Breast epithelium (tissue), 4 donors: Measurements from ENCODE around the gene TFB1M. TPM values are rescaled to one million over a fixed set of nuclear protein-coding genes. Genes with fewer than 3 reads are reported as not detected.
"Not testable (repeated sequence)": the region's sequence is repeated elsewhere in the genome, so short reads cannot be mapped to it uniquely, and the experiment has no call there.

Experiments
- DNase-seq, 2 donors: peaks; one replicate each; pipeline ENCODE4 v3.0.0-alpha.2; 2019; ENCODE audit warnings: low spot score in 2 of 2
- H3K27ac ChIP-seq, 2 donors: fragments of 200-600 bp; sonication (generic) in 1 of 2; one replicate each; pipeline ENCODE4 v1.5.1; 2016 to 2019; ENCODE audit warnings: mild to moderate bottlenecking in 1 of 2
- H3K27me3 ChIP-seq, 2 donors: fragments of 200-600 bp; sonication (generic) in 1 of 2; one replicate each; pipeline versions ENCODE4 v1.5.1 to v1.6.0; 2017 to 2019; ENCODE audit warnings: control low read depth in 1 of 2, mild to moderate bottlenecking in 1 of 2
- H3K36me3 ChIP-seq: fragments of 200-600 bp; one replicate; pipeline ENCODE4 v1.5.1; 2019
- H3K4me1 ChIP-seq, 2 donors: fragments of 200-600 bp; sonication (generic); one replicate each; pipeline ENCODE4 v1.5.1; 2016 to 2019; ENCODE audit warnings: control low read depth in 1 of 2
- H3K4me3 ChIP-seq, 3 donors: fragments of 200-600 bp; sonication (generic); 1 replicate in 2 of 3; 2 replicates in 1 of 3; pipeline ENCODE4 v1.5.1; 2016 to 2019; ENCODE audit warnings: mild to moderate bottlenecking in 3 of 3, moderate library complexity in 2 of 3
- H3K9me3 ChIP-seq, 2 donors: fragments of 200-600 bp; sonication (generic) in 1 of 2; one replicate each; pipeline ENCODE4 v1.5.1; 2016 to 2019; ENCODE audit warnings: control low read depth in 1 of 2
- POLR2A ChIP-seq: fragments of 450-650 bp; IDR thresholded peaks from one replicate; pipeline ENCODE4 v1.6.1; 2016; ENCODE audit warnings: antibody characterized with exemption, mild to moderate bottlenecking, moderate library complexity
- POLR2AphosphoS5 ChIP-seq, 3 donors: sonication (generic); formaldehyde crosslinking; IDR thresholded peaks; one replicate each; pipeline ENCODE4 v1.6.1; 2017; ENCODE audit warnings: antibody characterized with exemption in 3 of 3
- intact Hi-C: fragments of 100-400 bp; cut with DNase I; formaldehyde crosslinking; loops from one replicate; pipeline ENCODE4 v1.15.1; 2023; ENCODE audit warnings: low total_unique reads
- total RNA-seq, 3 donors: library from RNA; depleted of rRNA; stranded (reverse); fragments of >200 nt; gene quantifications; one replicate each; pipeline ENCODE4 v1.1.0, GENCODE V29; 2016
- TF ChIP-seq, protein P1 (sequence below), 3 donors: fragments of 450-650 bp; IDR thresholded peaks; one replicate each; pipeline ENCODE4 v1.5.1; 2016 to 2017; ENCODE audit warnings: antibody characterized with exemption in 3 of 3, mild to moderate bottlenecking in 3 of 3, moderate library complexity in 3 of 3

Gene TFB1M
- total RNA-seq, 3 donors from 2014 or later = 9.9 to 28.5 (median 18.4) TPM

DNA sequence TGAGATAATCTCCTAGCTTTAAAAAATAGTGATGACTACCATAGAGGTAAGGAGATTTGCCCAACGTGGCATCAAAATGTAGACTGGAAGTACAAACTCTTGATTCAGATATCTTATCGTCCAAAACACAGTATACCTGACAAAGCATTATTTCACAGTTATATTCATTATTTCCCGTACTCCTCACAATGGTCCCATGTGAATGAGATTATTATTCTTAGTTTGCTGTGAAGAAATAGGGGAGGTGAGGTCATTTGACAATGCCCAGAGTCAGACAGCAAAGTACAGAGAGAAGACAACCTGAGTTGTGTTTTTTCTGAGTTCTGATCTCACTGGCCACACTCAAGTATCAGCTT is 1.2 kb upstream of the TFB1M start:
- intact Hi-C loops = no loop called here
- H3K36me3 ChIP-seq = no peaks in the 10 kb centered on the region
- H3K27me3 ChIP-seq = no peaks in the 10 kb centered on the region
- H3K4me1 ChIP-seq = no peaks in the 10 kb centered on the region
- no peak for DNase-seq
- no peaks in the 10 kb centered on the region for H3K9me3 ChIP-seq
- H3K27ac ChIP-seq = peak overlapping the region; percentile 20 to 77
- peak overlapping the region; percentile 86 to 95 (median 89) for H3K4me3 ChIP-seq
- no peak for TF ChIP-seq POLR2AphosphoS5 (IDR thresholded peaks at IDR 0.05)
- TF ChIP-seq, protein P1, sequence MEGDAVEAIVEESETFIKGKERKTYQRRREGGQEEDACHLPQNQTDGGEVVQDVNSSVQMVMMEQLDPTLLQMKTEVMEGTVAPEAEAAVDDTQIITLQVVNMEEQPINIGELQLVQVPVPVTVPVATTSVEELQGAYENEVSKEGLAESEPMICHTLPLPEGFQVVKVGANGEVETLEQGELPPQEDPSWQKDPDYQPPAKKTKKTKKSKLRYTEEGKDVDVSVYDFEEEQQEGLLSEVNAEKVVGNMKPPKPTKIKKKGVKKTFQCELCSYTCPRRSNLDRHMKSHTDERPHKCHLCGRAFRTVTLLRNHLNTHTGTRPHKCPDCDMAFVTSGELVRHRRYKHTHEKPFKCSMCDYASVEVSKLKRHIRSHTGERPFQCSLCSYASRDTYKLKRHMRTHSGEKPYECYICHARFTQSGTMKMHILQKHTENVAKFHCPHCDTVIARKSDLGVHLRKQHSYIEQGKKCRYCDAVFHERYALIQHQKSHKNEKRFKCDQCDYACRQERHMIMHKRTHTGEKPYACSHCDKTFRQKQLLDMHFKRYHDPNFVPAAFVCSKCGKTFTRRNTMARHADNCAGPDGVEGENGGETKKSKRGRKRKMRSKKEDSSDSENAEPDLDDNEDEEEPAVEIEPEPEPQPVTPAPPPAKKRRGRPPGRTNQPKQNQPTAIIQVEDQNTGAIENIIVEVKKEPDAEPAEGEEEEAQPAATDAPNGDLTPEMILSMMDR (IDR thresholded peaks at IDR 0.05) = no peak
- no peak for TF ChIP-seq POLR2A

DNA sequence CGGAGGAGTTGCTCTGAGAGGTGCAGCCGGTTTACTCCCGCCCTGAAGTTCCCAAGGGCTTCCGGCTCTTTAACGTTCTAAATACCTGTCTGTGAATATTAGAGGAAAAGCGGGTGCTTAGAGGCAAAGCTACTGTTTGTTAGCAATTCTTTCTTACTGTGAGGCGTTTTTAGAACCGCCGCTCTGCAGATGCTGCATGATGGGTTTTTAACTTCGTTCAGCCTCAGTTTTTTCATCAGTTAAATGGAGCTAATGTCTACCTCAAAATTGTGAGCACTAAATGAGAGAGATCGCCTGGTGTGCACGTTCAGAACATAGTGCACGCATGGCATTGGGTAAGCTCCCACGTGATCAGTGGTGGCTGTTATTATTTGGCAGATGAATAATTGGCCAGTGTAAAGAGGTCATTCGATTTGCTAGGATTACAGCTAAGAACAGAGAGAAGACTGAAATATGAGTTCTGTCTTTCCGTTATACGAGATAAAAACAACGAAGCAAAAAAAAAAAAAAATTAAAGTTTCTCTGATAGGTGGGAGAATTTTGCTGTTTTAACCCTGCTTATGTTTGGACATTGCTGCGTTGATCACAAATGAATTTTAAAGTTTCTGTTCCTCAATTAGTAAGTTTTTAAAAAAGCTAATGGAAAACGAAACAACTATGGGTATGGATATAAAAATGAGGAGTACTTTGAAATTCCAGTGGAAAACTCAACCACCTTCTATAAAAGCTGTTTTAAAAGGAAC is 660 bp upstream of the TFB1M start:
- H3K4me1 ChIP-seq = no peaks in the 10 kb centered on the region
- peak in 1 of 3 donors; percentile 56 for TF ChIP-seq POLR2AphosphoS5 (IDR thresholded peaks at IDR 0.05)
- TF ChIP-seq, protein P1 (IDR thresholded peaks at IDR 0.05) = no peak
- intact Hi-C loops = no loop called here
- no peaks in the 10 kb centered on the region for H3K9me3 ChIP-seq
- H3K4me3 ChIP-seq = peak overlapping the region; percentile 86 to 95 (median 89)
- H3K27ac ChIP-seq = peak overlapping the region; percentile 77 to 85
- no peaks in the 10 kb centered on the region for H3K36me3 ChIP-seq
- H3K27me3 ChIP-seq = no peaks in the 10 kb centered on the region
- DNase-seq = peak in 1 of 2 donors; percentile 34

DNA sequence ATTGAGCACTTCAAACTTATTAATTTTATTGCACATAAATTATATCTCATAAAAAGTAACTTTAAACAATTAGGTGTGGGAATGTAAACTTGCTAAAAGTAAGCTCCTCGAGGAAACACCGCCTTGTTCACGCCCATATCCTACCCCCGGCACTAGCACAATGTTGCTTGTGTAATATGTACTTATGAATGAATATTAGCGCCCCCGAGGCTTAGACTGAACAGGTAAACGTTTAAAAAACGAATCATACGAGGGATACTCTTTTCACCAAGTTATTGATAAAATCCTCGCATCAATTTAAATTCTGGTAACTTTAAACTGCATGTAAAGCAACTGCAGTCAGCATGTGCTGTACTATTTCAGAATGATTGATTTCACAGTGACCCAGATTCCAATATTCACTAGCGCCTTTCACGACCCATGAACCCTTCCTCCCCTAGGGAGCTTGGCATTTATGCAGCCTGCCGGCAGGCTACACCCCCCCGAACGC is 637 bp downstream of the TFB1M start:
- peak overlapping the region; percentile 86 to 95 (median 89) for H3K4me3 ChIP-seq
- intact Hi-C loops = no loop called here
- H3K9me3 ChIP-seq = no peaks in the 10 kb centered on the region
- no peaks in the 10 kb centered on the region for H3K27me3 ChIP-seq
- no peaks in the 10 kb centered on the region for H3K36me3 ChIP-seq
- no peak for TF ChIP-seq POLR2A
- DNase-seq = no peak
- peak overlapping the region; percentile 77 to 85 for H3K27ac ChIP-seq
- no peaks in the 10 kb centered on the region for H3K4me1 ChIP-seq

DNA sequence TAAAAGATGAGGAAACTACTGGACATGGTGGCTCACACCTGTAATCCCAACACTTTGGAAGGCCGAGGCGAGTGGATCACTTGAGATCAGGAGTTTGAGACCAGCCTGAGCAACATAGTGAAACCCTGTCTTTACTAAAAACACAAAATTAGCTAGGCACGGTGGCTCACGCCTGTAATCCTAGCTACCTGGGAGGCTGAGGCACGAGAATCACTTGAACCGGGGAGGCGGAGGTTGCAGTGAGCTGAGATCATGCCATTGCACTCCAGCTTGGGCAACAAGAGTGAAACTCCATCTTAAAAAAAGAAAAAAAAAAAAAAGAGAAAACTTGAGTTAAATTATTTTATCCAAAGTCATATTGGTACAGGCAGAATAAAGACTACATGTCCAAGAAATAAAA is 1.3 kb downstream of the TFB1M start:
- H3K9me3 ChIP-seq, H3K27ac ChIP-seq, H3K36me3 ChIP-seq, H3K27me3 ChIP-seq, H3K4me1 ChIP-seq, DNase-seq, intact Hi-C loops: not testable (repeated sequence)
- peak overlapping the region in 1 of 3 donors; percentile 89 for H3K4me3 ChIP-seq

DNA sequence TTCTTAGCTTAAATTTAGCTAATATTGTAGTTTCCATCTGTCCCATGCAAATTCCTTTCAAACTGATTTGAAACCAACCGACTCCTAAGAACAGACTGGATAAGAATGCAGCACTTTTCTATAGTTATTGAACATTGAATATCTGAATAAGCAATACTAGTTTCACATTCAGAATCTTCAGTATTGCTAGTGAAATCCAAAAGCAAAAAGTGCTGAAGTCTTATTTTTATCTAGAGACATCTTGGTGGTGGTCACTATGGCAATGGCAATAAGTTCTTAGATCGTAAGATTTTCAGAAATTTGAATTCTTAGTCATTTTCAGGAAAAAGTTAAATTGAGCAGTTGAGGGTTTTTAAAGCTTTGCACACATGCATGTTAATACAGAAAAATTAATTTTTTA is 2.7 kb downstream of the TFB1M start:
- no peaks in the 10 kb centered on the region for H3K36me3 ChIP-seq
- no peaks in the 10 kb centered on the region for H3K4me1 ChIP-seq
- no peak overlapping the region for H3K4me3 ChIP-seq
- no peaks in the 10 kb centered on the region for H3K27me3 ChIP-seq
- intact Hi-C loops = no loop called here
- DNase-seq = no peak
- TF ChIP-seq POLR2AphosphoS5 (IDR thresholded peaks at IDR 0.05) = no peak
- TF ChIP-seq, protein P1 (IDR thresholded peaks at IDR 0.05) = no peak
- no peak for TF ChIP-seq POLR2A
- no peaks in the 10 kb centered on the region for H3K9me3 ChIP-seq
- no peak overlapping the region for H3K27ac ChIP-seq

DNA sequence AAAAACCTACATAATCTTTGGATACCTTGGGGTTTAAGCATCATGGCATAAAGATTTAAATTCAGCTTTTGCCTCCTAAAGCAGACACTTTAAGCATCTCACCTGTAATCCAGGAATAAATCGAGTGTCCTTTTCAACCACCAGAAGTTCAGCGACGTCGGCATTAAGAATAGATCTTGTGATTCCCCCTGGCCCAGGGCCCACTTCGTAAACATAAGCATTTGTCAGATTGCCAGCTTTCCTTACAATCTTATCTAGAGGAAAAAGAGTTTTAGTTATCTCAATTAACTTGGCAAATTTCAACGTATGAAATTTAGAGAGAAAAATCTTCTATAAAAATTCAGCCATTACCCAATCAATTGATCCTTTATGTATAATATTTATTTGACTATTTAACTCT is 3.2 kb downstream of the TFB1M start:
- Histone ChIP-seq H3K36me3 (no peaks in the 10 kb centered on the region), H3K9me3 (no peaks in the 10 kb centered on the region), H3K4me3 (no peak overlapping the region), H3K4me1 (no peaks in the 10 kb centered on the region), H3K27me3 (no peaks in the 10 kb centered on the region), H3K27ac (no peak overlapping the region)
- intact Hi-C loops = no loop called here
- DNase-seq = no peak
- TF ChIP-seq, protein P1 (IDR thresholded peaks at IDR 0.05) = no peak
- TF ChIP-seq POLR2AphosphoS5 (IDR thresholded peaks at IDR 0.05) (no peak), POLR2A (no peak)
